H1 (cell line): Measurements from ENCODE around the gene EXOSC5. TPM values are rescaled to one million over a fixed set of nuclear protein-coding genes. Genes with fewer than 3 reads are reported as not detected.

Experiments
- EGR1 ChIP-seq: IDR thresholded peaks from 2 replicates; pipeline ENCODE4 v1.6.1; 2011; ENCODE audit warnings: low read depth, low read length, borderline replicate concordance
- FOSL1 ChIP-seq: IDR thresholded peaks from 2 replicates; pipeline ENCODE4 v1.6.1; 2011; ENCODE audit warnings: mild to moderate bottlenecking, low read depth, low read length, moderate library complexity; ENCODE audit not compliant: insufficient read depth
- GTF2F1 ChIP-seq: IDR thresholded peaks from 2 replicates; pipeline ENCODE4 v1.6.1; 2012; ENCODE audit warnings: low read depth, low read length, improper control_type of control experiment, borderline replicate concordance
- JUN ChIP-seq: IDR thresholded peaks from 2 replicates; pipeline ENCODE4 v1.6.1; 2011; ENCODE audit warnings: low read depth, mild to moderate bottlenecking, improper control_type of control experiment, low read length
- POLR2A ChIP-seq, 2 experiments: IDR thresholded peaks; 1 replicate in 1 of 2; 2 replicates in 1 of 2; pipeline ENCODE4 v1.6.1; 2011; ENCODE audit warnings: low read depth in 2 of 2, low read length in 2 of 2, mild to moderate bottlenecking in 2 of 2; ENCODE audit errors: control extremely low read depth in 1 of 2
- RNF2 ChIP-seq: fragments of 200-900, 300-1000 bp; sonication (generic); IDR thresholded peaks from 2 replicates; pipeline ENCODE4 v1.7.1; 2016; ENCODE audit warnings: borderline replicate concordance, low read depth, mild to moderate bottlenecking, antibody characterized with exemption, low read length; ENCODE audit not compliant: poor library complexity, severe bottlenecking; ENCODE audit errors: missing control alignments
- SIN3A ChIP-seq, 2 experiments: IDR thresholded peaks in 1 of 2; conservative IDR thresholded peaks in 1 of 2; 2 replicates each; pipeline ENCODE4 v1.6.1; 2011 to 2012; ENCODE audit warnings: low read length in 2 of 2, improper control_type of control experiment in 1 of 2, low read depth in 1 of 2, mild to moderate bottlenecking in 1 of 2
- SUZ12 ChIP-seq: fragments of 200-600 bp; sonication (generic); IDR thresholded peaks from 2 replicates; pipeline ENCODE4 v1.6.1; 2012; ENCODE audit warnings: mild to moderate bottlenecking, inconsistent platforms, low read length, moderate library complexity, mixed read lengths
- polyA plus RNA-seq, 7 experiments: library from polyadenylated mRNA; depleted of rRNA in 3 of 7; stranded (reverse) in 5 of 7; unstranded in 2 of 7; fragments of >200 nt in 5 of 7; fragments of 200-250 nt in 2 of 7; gene quantifications; 1 replicate in 5 of 7; 2 replicates in 1 of 7; 4 replicates in 1 of 7; pipeline versions ENCODE4 v1.2.1 to v1.2.3, GENCODE V29; 2011 to 2013; ENCODE audit warnings: missing spikeins in 2 of 7, mixed read lengths in 2 of 7
- total RNA-seq: library from RNA; stranded (reverse); fragmentation: NEBNext Ultra II Directional; extraction: Animal tissue kit (Norgen Biotek cat#: 25700); gene quantifications from 2 replicates; pipeline ENCODE4 v1.2.1, GENCODE V29; 2021
- TF ChIP-seq, protein P1 (sequence below): IDR thresholded peaks from 2 replicates; pipeline ENCODE4 v1.6.1; 2012; ENCODE audit warnings: inconsistent platforms

EXOSC5 gene
- total and polyA plus RNA-seq, 2 of the 8 experiments (the other 6 are each of a cell fraction or from before 2014, with no cell fraction given), result 56.2 to 92.8 TPM

DNA sequence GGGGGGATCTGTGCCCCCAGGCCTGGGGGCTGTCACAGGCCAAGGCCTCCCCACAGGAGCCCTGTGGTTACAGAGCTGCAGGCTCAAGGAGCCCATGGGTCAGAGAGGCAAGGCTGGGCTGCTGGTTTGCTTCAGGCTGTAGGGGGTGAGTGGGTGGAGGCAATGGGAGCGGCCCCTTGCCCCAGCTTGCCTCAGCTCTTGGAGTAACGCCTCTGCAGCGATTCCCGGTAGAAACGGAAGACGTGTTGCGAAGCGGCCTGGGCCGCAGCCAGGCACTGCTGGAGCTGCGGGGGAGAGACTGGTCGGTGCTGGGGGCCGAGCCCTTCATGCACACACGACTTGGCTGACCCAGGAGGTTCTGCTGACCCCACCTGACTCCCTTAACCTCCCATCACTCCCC lies 10.7 kb downstream of the EXOSC5 start (continued):
- TF ChIP-seq, protein P1, sequence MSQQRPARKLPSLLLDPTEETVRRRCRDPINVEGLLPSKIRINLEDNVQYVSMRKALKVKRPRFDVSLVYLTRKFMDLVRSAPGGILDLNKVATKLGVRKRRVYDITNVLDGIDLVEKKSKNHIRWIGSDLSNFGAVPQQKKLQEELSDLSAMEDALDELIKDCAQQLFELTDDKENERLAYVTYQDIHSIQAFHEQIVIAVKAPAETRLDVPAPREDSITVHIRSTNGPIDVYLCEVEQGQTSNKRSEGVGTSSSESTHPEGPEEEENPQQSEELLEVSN, result no peak
- TF ChIP-seq POLR2A (IDR thresholded peaks at IDR 0.05; ENCODE audit: control extremely low read depth in 1 of 2, low read depth in 2 of 2, low read length in 2 of 2) (no peak), GTF2F1 (no peak), RNF2 (no peak), JUN (no peak), EGR1 (no peak), SIN3A (conservative IDR thresholded peaks at IDR 0.05 in 1 of 2, IDR thresholded peaks at IDR 0.05 in 1 of 2; ENCODE audit: low read depth in 1 of 2, low read length in 2 of 2) (no peak), SUZ12 (no peak), FOSL1 (no peak)
